HEK293 (cell line): ENCODE data around the gene ERGIC1.

Experiments used
- CTCF ChIA-PET: fragments of 350-600 bp; formaldehyde crosslinking; extraction: SDS; loops from one replicate; lab custom pipeline; 2021; ENCODE audit warnings: antibody characterized with exemption; lab: Yijun Ruan, JAX
- POLR2A ChIA-PET: fragments of 300-600 bp; formaldehyde crosslinking; extraction: SDS; loops from one replicate; lab custom pipeline; 2020; ENCODE audit warnings: antibody characterized with exemption, inconsistent platforms; lab: Yijun Ruan, JAX
- H3K27ac ChIP-seq: fragments of 200-500 bp; sonication (Bioruptor generic); 2 replicates; pipeline ENCODE4 v1.5.1; 2014; ENCODE audit warnings: low read depth, low read length, control low read depth, inconsistent platforms; ENCODE audit errors: extremely low read depth
- H3K36me3 ChIP-seq, 2 experiments: fragments of 200-500 bp in 1 of 2; sonication (Bioruptor generic) in 1 of 2; 1 replicate in 1 of 2; 2 replicates in 1 of 2; pipeline ENCODE4 v1.5.1; 2014 to 2017; ENCODE audit warnings: inconsistent platforms in 2 of 2, low read length in 2 of 2; ENCODE audit not compliant: control insufficient read depth in 2 of 2, insufficient read depth in 1 of 2
- H3K4me1 ChIP-seq: fragments of 200-500 bp; sonication (Bioruptor generic); 2 replicates; pipeline ENCODE4 v1.5.1; 2014; ENCODE audit warnings: mild to moderate bottlenecking, low read length, inconsistent platforms; ENCODE audit not compliant: control insufficient read depth, insufficient read depth
- H3K4me3 ChIP-seq: 2 replicates; pipeline ENCODE4 v1.5.1; 2011; ENCODE audit warnings: low read depth, mild to moderate bottlenecking, control low read depth, low read length, moderate library complexity
- H3K9me3 ChIP-seq: fragments of 200-500 bp; sonication (Bioruptor generic); 2 replicates; pipeline ENCODE4 v1.5.1; 2014; ENCODE audit warnings: low read depth, low read length, inconsistent platforms; ENCODE audit not compliant: control insufficient read depth, insufficient read depth
- GLI2 ChIP-seq: fragments of 450-650 bp; formaldehyde crosslinking; IDR thresholded peaks from 2 replicates; pipeline ENCODE4; 2017; ENCODE audit warnings: missing biosample characterization, missing genetic modification characterization, low read depth, borderline replicate concordance
- GLIS1 ChIP-seq: fragments of 450-650 bp; formaldehyde crosslinking; IDR thresholded peaks from 2 replicates; pipeline ENCODE4 v1.5.1; 2016; ENCODE audit warnings: missing biosample characterization, missing genetic modification characterization
- KLF8 ChIP-seq: fragments of 450-650 bp; formaldehyde crosslinking; IDR thresholded peaks from 2 replicates; pipeline ENCODE4 v1.5.1; 2016; ENCODE audit warnings: missing biosample characterization, missing genetic modification characterization
- ZBTB17 ChIP-seq: fragments of 450-650 bp; formaldehyde crosslinking; IDR thresholded peaks from 2 replicates; pipeline ENCODE4 v1.5.1; 2016; ENCODE audit warnings: missing biosample characterization, missing genetic modification characterization
- ZNF10 ChIP-seq: fragments of 450-650 bp; formaldehyde crosslinking; IDR thresholded peaks from 2 replicates; pipeline ENCODE4 v1.5.1; 2017; ENCODE audit warnings: missing biosample characterization, missing genetic modification characterization
- ZNF133 ChIP-seq: fragments of 450-650 bp; formaldehyde crosslinking; IDR thresholded peaks from 2 replicates; pipeline ENCODE4 v1.5.1; 2016; ENCODE audit warnings: missing biosample characterization, missing genetic modification characterization
- ZNF354C ChIP-seq: fragments of 450-650 bp; formaldehyde crosslinking; IDR thresholded peaks from 2 replicates; pipeline ENCODE4 v1.5.1; 2016; ENCODE audit warnings: missing biosample characterization, missing genetic modification characterization, low read depth, borderline replicate concordance
- ZNF366 ChIP-seq: fragments of 450-650 bp; formaldehyde crosslinking; conservative IDR thresholded peaks from 2 replicates; pipeline ENCODE4 v1.5.1; 2016; ENCODE audit warnings: missing biosample characterization, missing genetic modification characterization
- ZNF394 ChIP-seq: fragments of 450-650 bp; formaldehyde crosslinking; IDR thresholded peaks from 2 replicates; pipeline ENCODE4 v1.5.1; 2016; ENCODE audit warnings: missing biosample characterization, missing genetic modification characterization, mild to moderate bottlenecking, moderate library complexity, borderline replicate concordance
- ZNF488 ChIP-seq: fragments of 450-650 bp; formaldehyde crosslinking; IDR thresholded peaks from 2 replicates; pipeline ENCODE4 v1.5.1; 2016; ENCODE audit warnings: missing biosample characterization, missing genetic modification characterization
- ZNF600 ChIP-seq: fragments of 450-650 bp; formaldehyde crosslinking; IDR thresholded peaks from 2 replicates; pipeline ENCODE4 v1.5.1; 2016; ENCODE audit warnings: missing biosample characterization, missing genetic modification characterization
- ZNF626 ChIP-seq: fragments of 450-650 bp; sonication (Bioruptor Pico); formaldehyde crosslinking; IDR thresholded peaks from 2 replicates; pipeline ENCODE4 v1.5.1; 2018; ENCODE audit warnings: missing biosample characterization, missing genetic modification characterization, inconsistent platforms
- ZNF660 ChIP-seq: fragments of 450-650 bp; IDR thresholded peaks from 2 replicates; pipeline ENCODE4 v1.5.1; 2018; ENCODE audit warnings: missing biosample characterization, mild to moderate bottlenecking, missing genetic modification characterization
- ZNF701 ChIP-seq: fragments of 450-650 bp; formaldehyde crosslinking; IDR thresholded peaks from 2 replicates; pipeline ENCODE4 v1.5.1; 2016; ENCODE audit warnings: missing biosample characterization, missing genetic modification characterization
- ZNF704 ChIP-seq: fragments of 450-650 bp; formaldehyde crosslinking; IDR thresholded peaks from 2 replicates; pipeline ENCODE4 v1.5.1; 2016; ENCODE audit warnings: missing biosample characterization, missing genetic modification characterization
- TF ChIP-seq, protein P1 (sequence below): fragments of 450-650 bp; formaldehyde crosslinking; IDR thresholded peaks from 2 replicates; pipeline ENCODE4 v1.5.1; 2016; ENCODE audit warnings: missing biosample characterization, missing genetic modification characterization
- TF ChIP-seq, protein P2 (sequence below): fragments of 450-650 bp; formaldehyde crosslinking; IDR thresholded peaks from 2 replicates; pipeline ENCODE4 v1.5.1; 2017; ENCODE audit warnings: missing biosample characterization, missing genetic modification characterization
- TF ChIP-seq, protein P3 (sequence below): sonication (generic); formaldehyde crosslinking; IDR thresholded peaks from 2 replicates; pipeline ENCODE4 v1.8.1; 2022; ENCODE audit warnings: mild to moderate bottlenecking, moderate library complexity, missing genetic modification reagents

ERGIC1 gene

GRCh38 chr5:172874647-172875504 is 40.8 kb downstream of the ERGIC1 start (continued):
- no peak for TF ChIP-seq ZNF488 (tag by site-specific recombination)
- TF ChIP-seq ZNF133 (tag by site-specific recombination): no peak

- Histone ChIP-seq H3K27ac (no peak overlapping the region), H3K4me3 (no peak overlapping the region), H3K9me3 (no peaks in the 10 kb centered on the region), H3K4me1 (no peaks in the 10 kb centered on the region), H3K36me3 (no peaks in the 10 kb centered on the region)
- ChIA-PET POLR2A (interaction anchor here (0.6 to 2.1 kb wide), 3 partner anchors 24 to 105 kb away, joined by 6 to 8 read pairs (median 6); partner anchors contain the start of gene DUSP1), CTCF (interaction anchor here (0.7 to 1.1 kb wide), 2 partner anchors 162 to 404 kb away, joined by 3 to 7 read pairs; no protein-coding TSS in a partner anchor)
- TF ChIP-seq ZBTB17 (tag by site-specific recombination) (0 out of 2 replicates have a peak, but pooled peaks have one; percentile 17), ZNF600 (tag by site-specific recombination) (no peak), ZNF394 (no peak)
Measured at GRCh38 chr5:172875505-172876279, 41.6 kb downstream of the ERGIC1 start.

- TF ChIP-seq ZNF660 (tag by site-specific recombination) (no peak), GLI2 (tag by site-specific recombination) (no peak), ZNF354C (tag by site-specific recombination) (no peak), GLIS1 (no peak), ZNF366 (tag by site-specific recombination) (no peak), ZNF701 (tag by site-specific recombination) (no peak), ZNF10 (tag by site-specific recombination) (no peak), ZNF704 (tag by site-specific recombination) (no peak), ZNF626 (tag by site-specific recombination) (no peak), KLF8 (tag by site-specific recombination) (no peak), ZBTB17 (tag by site-specific recombination) (no peak)
- TF ChIP-seq, protein P1, sequence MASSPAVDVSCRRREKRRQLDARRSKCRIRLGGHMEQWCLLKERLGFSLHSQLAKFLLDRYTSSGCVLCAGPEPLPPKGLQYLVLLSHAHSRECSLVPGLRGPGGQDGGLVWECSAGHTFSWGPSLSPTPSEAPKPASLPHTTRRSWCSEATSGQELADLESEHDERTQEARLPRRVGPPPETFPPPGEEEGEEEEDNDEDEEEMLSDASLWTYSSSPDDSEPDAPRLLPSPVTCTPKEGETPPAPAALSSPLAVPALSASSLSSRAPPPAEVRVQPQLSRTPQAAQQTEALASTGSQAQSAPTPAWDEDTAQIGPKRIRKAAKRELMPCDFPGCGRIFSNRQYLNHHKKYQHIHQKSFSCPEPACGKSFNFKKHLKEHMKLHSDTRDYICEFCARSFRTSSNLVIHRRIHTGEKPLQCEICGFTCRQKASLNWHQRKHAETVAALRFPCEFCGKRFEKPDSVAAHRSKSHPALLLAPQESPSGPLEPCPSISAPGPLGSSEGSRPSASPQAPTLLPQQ (tag by site-specific recombination): no peak
- TF ChIP-seq, protein P2, sequence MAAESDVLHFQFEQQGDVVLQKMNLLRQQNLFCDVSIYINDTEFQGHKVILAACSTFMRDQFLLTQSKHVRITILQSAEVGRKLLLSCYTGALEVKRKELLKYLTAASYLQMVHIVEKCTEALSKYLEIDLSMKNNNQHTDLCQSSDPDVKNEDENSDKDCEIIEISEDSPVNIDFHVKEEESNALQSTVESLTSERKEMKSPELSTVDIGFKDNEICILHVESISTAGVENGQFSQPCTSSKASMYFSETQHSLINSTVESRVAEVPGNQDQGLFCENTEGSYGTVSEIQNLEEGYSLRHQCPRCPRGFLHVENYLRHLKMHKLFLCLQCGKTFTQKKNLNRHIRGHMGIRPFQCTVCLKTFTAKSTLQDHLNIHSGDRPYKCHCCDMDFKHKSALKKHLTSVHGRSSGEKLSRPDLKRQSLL (tag by site-specific recombination): no peak
- TF ChIP-seq, protein P3, sequence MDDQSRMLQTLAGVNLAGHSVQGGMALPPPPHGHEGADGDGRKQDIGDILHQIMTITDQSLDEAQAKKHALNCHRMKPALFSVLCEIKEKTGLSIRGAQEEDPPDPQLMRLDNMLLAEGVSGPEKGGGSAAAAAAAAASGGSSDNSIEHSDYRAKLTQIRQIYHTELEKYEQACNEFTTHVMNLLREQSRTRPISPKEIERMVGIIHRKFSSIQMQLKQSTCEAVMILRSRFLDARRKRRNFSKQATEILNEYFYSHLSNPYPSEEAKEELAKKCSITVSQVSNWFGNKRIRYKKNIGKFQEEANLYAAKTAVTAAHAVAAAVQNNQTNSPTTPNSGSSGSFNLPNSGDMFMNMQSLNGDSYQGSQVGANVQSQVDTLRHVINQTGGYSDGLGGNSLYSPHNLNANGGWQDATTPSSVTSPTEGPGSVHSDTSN (CRISPR knock-in tag): no peak
- Histone ChIP-seq H3K9me3 (no peaks in the 10 kb centered on the region), H3K27ac (no peak overlapping the region), H3K4me3 (no peak overlapping the region), H3K36me3 (peaks cover 0 to under 1% of the 10 kb centered on the region in 2 experiments; a peak in 1 of 3 replicates), H3K4me1 (no peaks in the 10 kb centered on the region)
- POLR2A ChIA-PET: no interaction called here
- CTCF ChIA-PET: interaction anchor here (0.7 kb wide), 1 partner anchor 20 kb away, joined by 3 read pairs; no protein-coding TSS in a partner anchor
Measured at GRCh38 chr5:172876578-172876977, 42.5 kb downstream of the ERGIC1 start.
